HG03066 (cell line): ENCODE measurements around the gene NTRK2.

Source experiments
- ATAC-seq: cut with Tn5 transposase; IDR thresholded peaks from one replicate; pipeline ENCODE4 v1.9.1; 2021; ENCODE audit warnings: low read depth; ENCODE audit not compliant: unreplicated experiment

Gene NTRK2

DNA sequence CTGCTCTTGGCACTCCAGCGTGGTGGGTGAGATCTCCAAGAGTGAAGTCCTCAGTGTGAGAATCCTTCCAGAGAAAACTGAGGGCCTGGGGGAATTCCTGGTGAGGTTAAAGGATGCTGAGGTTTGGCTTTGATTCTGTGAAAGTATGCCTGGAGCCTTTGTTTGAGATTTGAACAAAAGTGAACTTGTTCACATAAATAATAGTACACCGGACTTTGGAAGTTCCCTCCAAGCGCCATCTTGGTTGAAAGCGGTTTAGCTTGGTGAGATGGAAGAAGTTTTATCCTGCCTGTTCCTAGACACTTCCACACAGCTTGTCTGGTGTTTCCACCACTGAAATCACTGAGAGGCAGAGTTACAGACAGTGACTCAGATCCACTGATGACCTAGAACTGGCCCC, 286.4 kb downstream of the NTRK2 start:
- ATAC-seq = no peak

DNA sequence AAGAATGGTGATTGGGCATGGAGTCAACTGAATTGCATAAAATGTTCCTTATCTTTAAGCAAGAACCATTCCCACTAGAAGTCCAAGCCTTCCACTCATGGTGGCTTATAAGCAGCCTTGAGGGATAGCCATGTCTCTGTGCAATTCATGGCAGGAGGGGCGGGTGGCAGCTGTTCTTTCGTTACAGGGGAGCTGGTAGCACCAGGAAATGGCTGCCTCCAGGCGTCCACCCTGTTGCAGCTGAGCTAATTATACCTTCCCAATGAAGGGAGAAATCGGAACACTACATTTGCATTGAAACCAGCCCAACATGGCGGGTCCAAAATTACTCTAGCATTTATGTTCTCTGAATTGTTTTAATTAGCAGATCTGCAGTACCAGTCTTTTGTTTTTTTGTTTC, 289.8 kb downstream of the NTRK2 start:
- ATAC-seq = no peak

DNA sequence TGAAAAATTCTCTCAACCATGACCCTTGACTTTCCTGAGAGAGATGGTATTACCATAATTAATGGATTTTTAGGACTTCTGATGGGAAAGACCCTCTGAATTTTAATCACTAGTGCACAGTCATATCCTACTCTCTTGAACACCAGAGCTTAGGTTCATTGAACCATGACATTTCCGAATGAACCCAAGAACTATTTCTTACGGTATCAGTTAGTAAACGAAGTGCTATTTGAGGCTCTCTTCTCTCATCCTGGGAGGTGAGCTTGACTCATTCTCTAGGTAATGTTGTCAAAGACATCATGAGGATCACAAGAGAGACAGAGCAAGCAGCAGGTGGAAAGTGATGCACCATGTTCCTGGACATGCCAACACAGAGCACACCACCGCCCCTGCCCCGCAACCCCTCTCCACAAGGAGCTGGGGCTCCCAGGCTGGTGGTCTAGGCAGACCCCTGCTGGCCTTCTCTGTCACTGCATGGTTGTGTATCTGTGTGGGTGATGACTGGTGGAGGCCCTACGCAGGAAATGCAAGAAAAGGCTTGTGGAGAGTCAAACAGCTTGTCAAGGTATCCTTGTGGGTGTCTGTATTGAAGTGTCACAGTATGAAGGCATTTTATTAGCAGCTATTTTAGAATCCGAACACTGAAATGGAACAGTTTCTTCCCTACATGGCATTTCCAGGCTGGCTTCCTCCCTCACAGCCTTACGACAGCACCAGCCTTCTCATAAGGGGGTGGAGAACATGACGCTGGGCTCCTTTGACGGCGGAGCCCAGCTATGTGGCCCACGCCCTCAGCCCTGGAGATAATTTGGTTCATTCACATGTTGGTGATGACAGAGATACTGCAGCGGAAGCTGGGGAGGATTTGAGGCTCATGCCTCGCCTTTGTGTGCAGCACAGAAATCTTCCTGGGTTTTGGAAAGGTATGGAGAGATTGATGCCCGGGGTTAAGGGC, 297.6 kb downstream of the NTRK2 start:
- no peak for ATAC-seq

DNA sequence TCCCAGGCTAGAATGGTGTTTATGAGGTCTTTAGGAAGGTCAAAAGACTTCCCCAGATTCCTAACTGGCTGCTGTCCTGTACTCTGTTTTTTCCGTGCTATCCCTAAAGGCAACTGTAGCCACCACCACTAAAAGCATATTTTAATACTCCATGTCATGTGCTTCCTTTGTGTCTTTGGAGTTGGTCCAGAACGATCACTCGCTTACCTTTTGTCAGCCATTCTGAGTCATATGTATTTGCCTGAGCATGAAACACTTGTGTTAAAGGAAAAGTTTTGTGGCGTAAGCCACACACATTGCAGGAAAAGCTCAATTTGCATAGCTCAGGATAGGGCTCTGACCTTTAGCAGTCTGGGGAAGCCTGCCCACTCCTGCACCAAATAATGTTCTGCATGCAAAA, 299.6 kb downstream of the NTRK2 start:
- no peak for ATAC-seq

DNA sequence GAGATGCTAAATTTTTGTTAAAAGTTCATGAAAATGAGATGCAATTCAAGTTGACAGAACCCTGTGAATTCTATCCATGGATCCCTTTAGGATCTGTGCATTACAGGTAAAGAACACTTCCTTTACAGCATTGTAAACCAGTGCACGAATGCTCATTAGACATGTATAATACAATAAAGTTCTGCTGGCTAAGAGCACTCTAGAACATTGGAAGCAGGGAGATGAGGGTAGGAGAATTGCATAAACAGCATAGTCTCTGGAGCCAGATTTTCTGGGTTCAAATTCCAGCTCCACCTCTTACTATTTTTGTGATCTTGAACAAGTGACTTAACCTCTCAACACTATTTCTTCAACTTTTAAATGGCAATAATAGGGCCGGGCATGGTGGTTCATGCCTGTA, 300.2 kb downstream of the NTRK2 start:
- ATAC-seq = no peak

DNA sequence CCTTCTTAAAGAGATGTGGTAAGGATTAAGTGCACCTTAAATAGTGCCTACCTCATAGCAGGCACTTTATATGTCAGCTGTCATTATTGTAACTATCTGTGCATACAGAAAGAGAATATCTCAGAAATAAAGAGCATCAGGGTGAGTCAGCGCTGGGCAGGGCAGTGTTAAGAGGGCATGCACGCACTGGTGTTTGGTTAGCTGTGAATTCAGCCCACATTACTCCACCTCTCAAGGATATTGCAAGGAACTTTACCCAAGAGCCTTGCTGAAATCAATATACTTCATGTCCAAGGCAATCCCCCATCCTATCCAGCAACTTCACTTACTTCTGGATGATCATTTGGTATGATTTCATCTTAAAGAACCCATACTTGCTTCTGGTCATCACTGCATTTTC, 300.9 kb downstream of the NTRK2 start:
- no peak for ATAC-seq

DNA sequence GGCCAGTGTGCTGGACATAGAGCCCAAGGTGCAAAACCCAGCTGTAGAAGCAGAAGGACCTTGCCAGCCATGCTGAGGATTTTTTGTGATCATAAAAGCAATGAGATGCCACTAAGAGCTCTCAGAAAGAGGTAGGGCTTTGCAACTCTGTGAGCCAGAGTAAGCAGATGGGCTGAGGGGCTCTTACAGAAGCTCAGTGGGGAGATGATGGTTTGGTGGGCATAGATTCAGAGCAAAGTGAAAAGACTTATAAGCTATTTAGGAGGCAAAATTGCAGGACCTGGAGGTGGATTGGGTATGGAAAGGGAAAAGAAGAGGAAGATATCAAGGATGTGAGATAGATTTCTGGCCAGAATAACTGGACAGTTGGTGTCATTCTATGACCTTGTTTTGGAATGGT, 302.0 kb downstream of the NTRK2 start:
- no peak for ATAC-seq

DNA sequence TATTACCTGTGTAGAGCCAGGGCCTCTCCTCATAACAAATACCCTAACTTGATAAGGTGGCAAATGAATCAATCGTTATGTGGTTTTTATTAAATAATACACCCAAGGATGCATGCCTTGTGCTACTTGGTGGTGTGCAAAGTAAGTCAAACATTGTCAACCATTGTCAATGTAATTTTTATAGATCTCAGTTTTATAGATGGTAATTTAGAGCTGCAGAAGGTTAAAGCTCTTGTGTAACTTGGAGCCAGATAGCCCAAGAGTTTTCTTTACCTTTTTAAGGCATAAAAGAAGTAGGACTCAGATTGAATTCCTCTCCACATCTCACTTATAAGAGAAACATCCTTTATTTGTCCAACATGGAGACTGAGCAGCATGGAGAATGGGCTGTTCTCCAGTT, 304.7 kb downstream of the NTRK2 start:
- ATAC-seq = no peak

DNA sequence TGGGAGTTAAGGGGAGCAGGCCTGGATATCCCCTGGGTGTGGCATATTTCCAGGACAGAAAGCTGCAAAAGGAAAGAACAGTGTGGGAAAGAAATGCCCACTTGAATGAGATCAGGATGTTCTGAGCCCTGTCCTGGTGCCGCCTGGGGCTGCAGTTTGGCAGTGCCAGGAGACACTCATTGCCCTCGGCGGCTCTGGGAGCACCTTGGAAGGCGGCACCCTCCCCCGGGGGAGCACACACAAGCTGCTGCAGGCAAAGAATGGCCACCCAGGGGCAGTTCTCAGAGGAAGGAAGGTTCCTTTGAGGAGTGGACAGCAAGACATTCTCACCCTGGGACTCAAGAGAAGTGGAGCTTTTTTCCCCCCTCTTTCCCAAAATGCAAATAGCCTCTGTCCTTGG, 305.3 kb downstream of the NTRK2 start:
- no peak for ATAC-seq

DNA sequence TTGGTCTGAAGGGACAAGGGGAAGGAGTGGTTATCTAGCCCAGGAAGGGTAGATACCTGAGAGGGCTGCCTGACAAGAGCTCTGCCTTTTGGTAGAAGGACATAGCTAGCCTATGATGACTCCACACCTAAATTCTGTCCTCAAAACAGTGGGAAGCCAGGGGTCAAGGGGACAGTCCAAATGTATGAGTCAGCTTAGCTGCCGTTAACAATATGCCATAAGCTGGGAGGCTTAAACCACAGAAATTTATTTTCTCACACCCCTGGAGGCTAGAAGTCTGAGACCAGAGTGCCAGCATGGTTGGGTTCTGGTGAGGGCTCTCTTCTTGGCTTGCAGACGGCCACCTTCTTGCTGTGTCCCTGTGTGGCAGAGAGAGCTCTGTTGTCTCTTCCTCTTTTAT, 306.4 kb downstream of the NTRK2 start:
- no peak for ATAC-seq

DNA sequence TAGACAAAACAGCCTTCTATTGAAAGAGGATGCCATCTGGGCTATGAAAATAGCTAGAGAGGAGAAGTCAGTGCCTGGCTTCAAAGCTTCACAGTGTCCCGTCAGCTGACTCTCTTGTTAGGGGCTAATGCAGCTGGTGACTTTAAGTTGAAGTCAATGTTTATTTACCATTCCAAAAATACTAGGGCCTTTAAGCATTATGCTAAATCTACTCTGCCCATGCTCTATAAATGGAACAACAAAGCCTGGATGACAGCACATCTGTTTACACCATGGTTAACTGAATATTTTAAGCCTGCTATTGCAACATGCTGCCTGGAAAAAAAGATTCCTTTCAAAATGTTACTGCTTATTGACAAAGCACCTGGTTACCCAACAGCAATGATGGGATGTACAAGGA, 309.1 kb downstream of the NTRK2 start:
- ATAC-seq = no peak

DNA sequence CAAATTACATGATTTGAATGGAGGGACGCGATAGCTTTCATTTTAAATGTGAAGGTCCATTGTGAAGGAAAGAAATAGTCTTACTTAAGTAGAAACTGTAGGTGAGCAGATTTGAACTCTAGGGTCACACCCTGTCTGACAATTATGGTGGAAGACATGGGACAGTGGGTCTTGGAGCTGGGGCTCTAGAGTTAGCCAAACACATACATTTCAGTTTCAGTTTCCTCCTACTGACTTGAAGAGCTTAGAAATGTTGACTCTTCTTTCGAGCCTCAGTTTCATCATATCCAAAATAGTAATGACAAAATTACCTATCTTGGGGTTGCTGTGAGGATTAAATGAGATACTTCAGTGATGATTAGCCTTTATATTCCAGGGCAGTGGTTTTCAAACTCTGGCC, 314.2 kb downstream of the NTRK2 start:
- ATAC-seq = no peak

DNA sequence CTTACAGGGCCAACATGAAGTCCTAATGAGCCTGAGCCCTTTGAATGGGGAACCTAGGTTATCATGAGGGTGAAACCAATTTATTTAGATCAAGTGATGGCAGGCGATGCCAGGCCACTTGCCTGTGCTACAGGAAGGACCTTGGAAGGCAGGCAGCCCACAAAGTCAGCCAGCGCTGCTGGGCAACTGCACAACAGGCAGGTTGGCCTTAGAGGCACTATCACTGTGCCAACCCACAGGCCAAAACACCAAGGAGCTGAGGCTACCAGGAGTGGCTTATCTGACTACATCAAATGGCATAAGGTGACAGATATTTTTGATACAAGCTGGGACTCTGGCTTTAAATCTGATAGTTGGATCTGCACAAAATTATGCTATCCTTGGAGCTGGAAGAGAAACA, 319.1 kb downstream of the NTRK2 start:
- no peak for ATAC-seq

DNA sequence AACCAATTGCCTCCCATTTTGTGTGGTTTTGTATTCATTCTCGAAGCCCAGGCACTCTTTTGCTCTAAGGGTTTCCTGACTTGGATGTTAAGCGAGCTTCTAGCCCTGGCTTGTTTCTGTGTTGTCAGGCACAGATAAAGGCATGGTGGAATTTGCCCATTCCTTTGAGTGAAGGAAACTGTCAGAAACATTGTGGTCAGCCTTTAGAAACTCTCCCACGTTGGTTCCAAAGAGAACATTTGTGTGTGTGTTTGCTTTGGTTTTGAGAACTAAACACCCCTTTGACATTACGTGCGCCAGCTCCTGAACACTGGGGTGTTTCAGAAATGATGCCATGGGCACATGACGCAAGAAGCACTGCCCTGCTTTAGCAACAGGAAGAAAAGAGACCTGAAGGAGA, 320.9 kb downstream of the NTRK2 start:
- no peak for ATAC-seq

DNA sequence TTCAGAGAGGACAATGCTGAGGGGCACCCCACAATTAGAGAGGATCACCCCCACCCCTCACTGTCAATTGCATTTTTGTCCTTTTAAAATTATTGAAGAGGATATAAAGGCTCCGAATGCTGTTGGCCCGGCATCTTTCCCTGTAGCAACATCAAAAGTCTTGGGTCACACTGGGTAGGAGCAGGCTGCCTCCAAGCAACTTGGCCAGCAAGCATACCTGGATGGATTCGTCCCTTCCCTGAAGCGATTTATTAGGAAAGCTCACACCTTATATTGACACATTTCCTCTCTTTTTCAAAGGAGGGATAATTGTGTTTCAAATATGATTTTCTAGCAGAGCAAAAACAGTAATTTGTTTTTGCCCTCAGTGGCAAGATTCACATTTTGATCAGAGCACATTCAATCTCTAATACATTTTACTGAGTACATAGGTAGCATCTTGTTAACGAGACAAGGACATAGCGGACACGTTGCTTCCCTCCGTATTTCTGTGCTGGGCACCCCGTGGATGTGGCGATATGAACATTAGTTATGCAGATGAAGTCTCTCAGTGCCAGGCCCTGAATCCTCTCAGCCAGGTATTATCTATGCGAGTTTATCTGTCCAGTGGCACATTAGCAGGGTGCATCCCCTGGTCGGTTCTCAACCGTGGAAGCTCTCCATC, 321.5 kb downstream of the NTRK2 start:
- no peak for ATAC-seq

DNA sequence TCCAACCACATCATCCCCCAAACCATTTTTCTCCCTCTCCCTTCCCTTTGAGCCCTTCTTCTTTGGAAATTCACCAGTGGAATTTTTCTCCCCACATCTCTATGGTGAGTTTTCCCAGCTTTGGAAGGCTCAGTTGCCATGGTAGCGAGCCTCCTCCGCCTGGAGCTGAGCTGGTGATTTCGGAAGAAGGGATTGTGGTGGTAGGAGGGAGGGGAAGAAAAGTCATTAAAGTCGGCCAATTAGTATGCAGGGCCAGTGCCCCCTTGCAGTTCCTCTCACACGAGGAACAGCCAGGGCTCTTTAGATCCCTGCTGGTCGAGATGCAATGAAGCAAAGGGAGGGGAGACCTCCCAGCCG, 322.0 kb downstream of the NTRK2 start:
- ATAC-seq = no peak

DNA sequence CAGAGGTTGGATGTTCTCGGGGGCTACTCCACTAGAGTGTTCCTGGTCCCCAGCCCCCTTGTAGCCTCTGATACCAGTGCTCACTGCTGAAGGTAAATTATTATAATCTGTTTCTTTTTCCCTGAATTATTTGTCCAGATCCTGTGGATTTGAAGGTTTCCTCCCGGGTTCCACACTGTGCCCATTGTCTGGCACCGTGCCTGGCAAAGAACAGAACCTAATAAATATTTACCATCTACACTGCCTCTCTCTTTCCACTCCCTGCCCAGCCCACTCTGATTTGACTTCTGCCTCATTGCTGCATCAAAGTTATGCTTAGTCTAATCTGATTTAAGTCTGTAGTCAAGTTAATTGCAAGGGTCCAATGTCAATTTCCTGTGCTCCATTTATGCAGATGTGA, 322.9 kb downstream of the NTRK2 start:
- no peak for ATAC-seq

DNA sequence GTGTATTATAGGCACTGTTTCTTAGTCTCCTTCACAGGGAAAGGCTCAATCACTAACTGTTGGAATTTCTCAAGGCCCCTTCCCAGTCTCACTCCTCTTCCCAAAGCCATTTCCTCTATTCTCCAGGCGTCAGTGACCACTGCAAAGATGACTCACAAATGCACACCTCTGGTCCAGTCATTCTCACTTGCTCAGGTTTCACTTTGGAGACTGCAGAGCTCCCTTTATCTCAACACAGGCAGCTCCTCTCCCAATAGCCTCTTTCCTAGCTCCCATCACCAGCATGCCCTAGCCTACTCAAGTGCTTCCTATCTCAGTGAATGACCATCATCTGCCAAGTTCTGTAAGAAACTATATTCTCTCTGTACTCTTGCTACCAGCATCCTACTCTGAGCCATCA, 323.6 kb downstream of the NTRK2 start:
- ATAC-seq = no peak

DNA sequence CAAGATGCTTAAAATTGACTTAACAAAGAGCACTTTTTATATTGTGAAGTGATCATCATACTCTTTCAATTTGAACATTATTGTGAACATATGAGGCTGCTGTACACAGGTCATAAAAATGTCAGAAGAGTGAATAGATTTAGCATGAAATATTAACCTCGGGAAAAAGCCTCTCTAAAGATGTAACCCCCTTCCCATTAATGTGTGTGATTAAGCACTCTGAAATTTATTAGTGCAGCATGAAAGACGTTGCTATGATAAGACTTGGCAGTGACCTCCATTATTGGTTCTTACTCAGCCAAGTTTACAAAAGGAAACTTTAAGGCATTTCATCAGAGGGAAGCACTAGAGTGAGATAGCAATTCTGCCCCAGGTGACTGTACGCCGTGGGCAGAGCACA, 326.5 kb downstream of the NTRK2 start:
- no peak for ATAC-seq

DNA sequence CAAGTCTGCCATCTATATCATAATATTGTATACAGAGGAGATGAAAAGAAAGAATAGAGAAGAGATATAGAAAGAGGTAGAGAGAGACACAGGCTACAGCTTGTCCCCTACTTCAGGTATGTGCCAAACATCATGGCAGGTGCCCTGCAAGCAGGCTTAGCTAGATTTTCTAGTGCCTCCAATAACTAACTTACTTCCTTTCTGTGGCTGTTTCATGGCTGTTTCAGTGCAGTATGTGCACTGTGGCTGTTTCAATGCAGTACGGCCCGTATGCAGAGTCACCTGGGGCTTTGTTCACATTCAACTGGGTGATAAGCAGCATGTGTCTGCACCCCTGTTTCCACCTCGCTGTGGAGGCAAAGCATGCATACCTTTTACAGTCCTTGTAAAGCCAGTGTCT, 327.2 kb downstream of the NTRK2 start:
- ATAC-seq = no peak

DNA sequence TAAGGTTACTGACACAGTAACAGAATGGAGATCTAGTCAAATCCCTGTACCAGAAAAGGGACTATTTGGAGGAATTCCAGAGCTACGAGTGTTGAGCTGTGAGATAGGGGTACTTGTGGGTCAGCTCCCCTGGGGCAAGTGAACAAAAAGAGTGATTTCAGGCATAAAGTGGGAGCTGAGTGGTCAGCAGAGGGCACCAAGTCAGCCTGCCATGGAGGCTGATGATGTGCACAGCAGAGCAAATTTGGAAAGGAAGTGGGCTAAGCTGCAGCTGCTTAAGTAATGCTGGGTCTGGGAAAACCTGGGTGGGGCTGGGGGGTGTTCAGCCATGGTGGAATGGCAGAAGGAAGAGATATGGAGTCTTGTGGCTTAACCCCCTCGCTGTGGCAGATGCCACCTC, 327.9 kb downstream of the NTRK2 start:
- ATAC-seq = no peak

DNA sequence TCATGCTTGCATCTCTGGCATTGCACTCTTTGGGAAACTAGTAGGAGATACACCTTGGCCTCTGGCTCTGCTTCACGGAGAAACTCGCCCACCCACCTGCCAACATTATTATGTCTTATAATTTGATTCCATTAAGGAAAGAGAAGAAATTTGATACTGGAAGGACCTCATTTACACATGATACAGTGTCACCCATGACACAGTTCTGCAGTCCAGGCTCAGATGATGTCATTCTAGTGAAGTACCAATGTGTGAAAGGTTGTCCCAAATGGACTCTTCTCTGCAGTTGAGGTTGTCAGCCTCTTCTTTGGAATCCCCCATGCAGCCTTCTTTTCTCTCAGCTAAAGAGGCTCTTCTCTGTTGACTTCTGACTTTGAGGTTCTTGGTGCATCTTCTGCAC, 329.1 kb downstream of the NTRK2 start:
- no peak for ATAC-seq
